Fibroblast of lung (primary cell): ENCODE measurements around the gene MAPT. TPM values are rescaled to one million over a fixed set of nuclear protein-coding genes. Genes with fewer than 3 reads are reported as not detected.

Experiments
- DNase-seq, 2 donors: peaks; one replicate each; pipeline versions ENCODE4 v3.0.0 to v3.0.0-alpha.2; 2010; ENCODE audit warnings: low read depth in 2 of 2
- H2AFZ ChIP-seq: 2 replicates; pipeline ENCODE4 v1.5.1; 2012; ENCODE audit warnings: low read length, control low read depth, inconsistent platforms
- H3K27ac ChIP-seq: 2 replicates; pipeline ENCODE4 v1.5.1; 2011; ENCODE audit warnings: low read length, control low read depth; ENCODE audit not compliant: insufficient read depth
- H3K27me3 ChIP-seq: 2 replicates; pipeline ENCODE4 v1.5.1; 2011; ENCODE audit warnings: mild to moderate bottlenecking, low read length; ENCODE audit not compliant: control insufficient read depth, insufficient read depth
- H3K36me3 ChIP-seq: 2 replicates; pipeline ENCODE4 v1.5.1; 2011; ENCODE audit warnings: low read length; ENCODE audit not compliant: control insufficient read depth, insufficient read depth
- H3K4me1 ChIP-seq: 2 replicates; pipeline ENCODE4 v1.5.1; 2011; ENCODE audit warnings: low read length; ENCODE audit not compliant: control insufficient read depth, insufficient read depth; ENCODE audit errors: extremely low read depth
- H3K4me2 ChIP-seq: 2 replicates; pipeline ENCODE4 v1.5.1; 2011; ENCODE audit warnings: low read length, control low read depth; ENCODE audit not compliant: insufficient read depth; ENCODE audit errors: extremely low read depth
- H3K4me3 ChIP-seq, 4 experiments: fragments of 200-600 bp in 1 of 4; sonication (generic) in 1 of 4; replicated peaks in 1 of 4; 2 replicates each; pipeline ENCODE4 v1.5.1; 2011 to 2016; ENCODE audit warnings: low read length in 4 of 4, low read depth in 3 of 4, mild to moderate bottlenecking in 3 of 4, control low read depth in 2 of 4, inconsistent platforms in 1 of 4, mixed read lengths in 1 of 4; ENCODE audit not compliant: insufficient read depth in 1 of 4; ENCODE audit errors: control extremely low read depth in 1 of 4
- H3K79me2 ChIP-seq: 2 replicates; pipeline ENCODE4 v1.5.1; 2012; ENCODE audit warnings: mild to moderate bottlenecking, low read length, inconsistent platforms; ENCODE audit not compliant: control insufficient read depth, insufficient read depth
- H3K9ac ChIP-seq: 2 replicates; pipeline ENCODE4 v1.5.1; 2011; ENCODE audit warnings: mild to moderate bottlenecking, low read length, control low read depth; ENCODE audit not compliant: insufficient read depth
- H3K9me3 ChIP-seq: 2 replicates; pipeline ENCODE4 v1.5.1; 2012; ENCODE audit warnings: low read depth, low read length; ENCODE audit not compliant: control insufficient read depth, insufficient read depth
- H4K20me1 ChIP-seq: 2 replicates; pipeline ENCODE4 v1.5.1; 2011; ENCODE audit warnings: low read length; ENCODE audit not compliant: control insufficient read depth, insufficient read depth; ENCODE audit errors: extremely low read depth
- CTCF ChIP-seq, 2 donors: IDR thresholded peaks in 1 of 2; conservative IDR thresholded peaks in 1 of 2; 1 replicate in 1 of 2; 2 replicates in 1 of 2; pipeline ENCODE4 v1.5.1; 2011 to 2012; ENCODE audit warnings: low read length in 2 of 2, control low read depth in 1 of 2, inconsistent platforms in 1 of 2, low read depth in 1 of 2, mild to moderate bottlenecking in 1 of 2
- EZH2 ChIP-seq: IDR thresholded peaks from 2 replicates; pipeline ENCODE4 v1.5.1; 2012; ENCODE audit warnings: low read length, control low read depth, mild to moderate bottlenecking; ENCODE audit errors: missing control alignments
- polyA plus RNA-seq, 2 donors: library from polyadenylated mRNA; depleted of rRNA in 1 of 2; stranded (reverse) in 1 of 2; unstranded in 1 of 2; fragments of >200 nt; gene quantifications; 2 replicates each; pipeline ENCODE4 v1.2.1, GENCODE V29; 2011 to 2012; ENCODE audit warnings: missing spikeins in 1 of 2
- total RNA-seq: library from RNA; depleted of rRNA; stranded (reverse); fragments of >200 nt; gene quantifications from 2 replicates; pipeline ENCODE4 v1.2.1, GENCODE V29; 2014

The MAPT gene
- total and polyA plus RNA-seq, 2 donors (not counting 1 experiment from before 2014, with no cell fraction given) = 0.09 to 0.50 TPM

- H3K4me2 ChIP-seq = no peak overlapping the region
- no peaks in the 10 kb centered on the region for H3K36me3 ChIP-seq
- no peak overlapping the region for H2AFZ ChIP-seq
- H3K9ac ChIP-seq = no peak overlapping the region
- no peaks in the 10 kb centered on the region for H3K9me3 ChIP-seq
- no peak for TF ChIP-seq EZH2
- TF ChIP-seq CTCF (conservative IDR thresholded peaks at IDR 0.05 in 1 of 2, IDR thresholded peaks at IDR 0.05 in 1 of 2; ENCODE audit: low read depth in 1 of 2, low read length in 2 of 2) = no peak
- H3K4me3 ChIP-seq = no peak overlapping the region
- no peaks in the 10 kb centered on the region for H3K4me1 ChIP-seq
- no peak overlapping the region for H3K27ac ChIP-seq
- DNase-seq = no peak
- peaks cover 8% of the 10 kb centered on the region for H3K27me3 ChIP-seq
- no peaks in the 10 kb centered on the region for H3K79me2 ChIP-seq
- H4K20me1 ChIP-seq = no peaks in the 10 kb centered on the region
Measured at GRCh38 chr17:45876539-45876938, 17.8 kb upstream of the MAPT start.

GRCh38 chr17:45877467-45877866, 16.9 kb upstream of the MAPT start:
- H3K36me3 ChIP-seq = no peaks in the 10 kb centered on the region
- H3K9ac ChIP-seq = no peak overlapping the region
- no peaks in the 10 kb centered on the region for H3K79me2 ChIP-seq
- H2AFZ ChIP-seq = no peak overlapping the region
- H3K4me2 ChIP-seq = no peak overlapping the region
- no peaks in the 10 kb centered on the region for H3K4me1 ChIP-seq
- no peak overlapping the region for H3K4me3 ChIP-seq
- no peaks in the 10 kb centered on the region for H3K9me3 ChIP-seq
- H3K27me3 ChIP-seq = peaks cover 8% of the 10 kb centered on the region
- no peak for DNase-seq
- no peak for TF ChIP-seq EZH2
- no peak for TF ChIP-seq CTCF (conservative IDR thresholded peaks at IDR 0.05 in 1 of 2, IDR thresholded peaks at IDR 0.05 in 1 of 2; ENCODE audit: low read depth in 1 of 2, low read length in 2 of 2)
- no peaks in the 10 kb centered on the region for H4K20me1 ChIP-seq
- H3K27ac ChIP-seq = no peak overlapping the region

DNA sequence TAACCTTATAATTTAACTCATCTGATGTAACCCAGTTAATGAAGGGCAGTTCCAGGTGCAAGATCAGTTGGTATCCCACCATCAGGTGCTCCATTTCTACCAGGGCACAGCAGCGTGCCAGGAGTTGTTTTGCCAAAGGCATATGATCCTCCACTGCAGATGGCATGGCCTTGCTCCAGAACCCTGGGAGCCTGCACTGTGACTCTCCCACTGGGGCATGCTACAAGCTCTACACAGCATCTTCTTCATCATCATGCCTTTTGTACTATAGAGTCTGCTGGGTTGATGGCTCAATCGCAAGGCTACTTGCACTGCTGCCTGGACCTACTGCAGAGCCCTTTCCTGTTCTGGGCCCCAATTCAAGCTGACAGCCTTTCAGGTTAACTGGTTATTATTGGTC, 11.3 kb upstream of the MAPT start:
- H3K4me3 ChIP-seq = no peak overlapping the region
- TF ChIP-seq CTCF (conservative IDR thresholded peaks at IDR 0.05 in 1 of 2, IDR thresholded peaks at IDR 0.05 in 1 of 2; ENCODE audit: low read depth in 1 of 2, low read length in 2 of 2) = no peak
- no peak overlapping the region for H3K9ac ChIP-seq
- H4K20me1 ChIP-seq = no peaks in the 10 kb centered on the region
- no peaks in the 10 kb centered on the region for H3K4me1 ChIP-seq
- no peaks in the 10 kb centered on the region for H3K9me3 ChIP-seq
- H2AFZ ChIP-seq = no peak overlapping the region
- no peak overlapping the region for H3K27ac ChIP-seq
- no peak for DNase-seq
- no peak overlapping the region for H3K4me2 ChIP-seq
- no peaks in the 10 kb centered on the region for H3K36me3 ChIP-seq
- no peaks in the 10 kb centered on the region for H3K27me3 ChIP-seq
- H3K79me2 ChIP-seq = no peaks in the 10 kb centered on the region
